GDM1 (cell line): ENCODE results near the gene AUP1.
"Not testable (repeated sequence)": the region's sequence is repeated elsewhere in the genome, so short reads cannot be mapped to it uniquely, and the experiment has no call there.

Experiments used
- DNase-seq: peaks from one replicate; lab custom pipeline; 2025; lab: John Stamatoyannopoulos, UW

AUP1 gene

GRCh38 chr2:74529357-74530238 lies at the start of gene AUP1, which contains the start of gene HTRA2:
TSS of gene AUP1 (minus strand) at chr2:74529706. CDS start at chr2:74529629, 77 bp downstream.
TSS of gene HTRA2 (plus strand) at chr2:74529933. CDS start at chr2:74530007, 74 bp downstream.
- peak; percentile 90 for DNase-seq

GRCh38 chr2:74578408-74578807 lies 48.9 kb upstream of the AUP1 start:
- DNase-seq = no peak

GRCh38 chr2:74577448-74577847 lies 47.9 kb upstream of the AUP1 start:
- peak; percentile 47 for DNase-seq

GRCh38 chr2:74576863-74577229 lies 47.3 kb upstream of the AUP1 start:
- peak; percentile 87 for DNase-seq

GRCh38 chr2:74576211-74576862 lies 46.8 kb upstream of the AUP1 start:
- DNase-seq = peak; percentile 41

GRCh38 chr2:74575320-74575719 lies 45.8 kb upstream of the AUP1 start:
- DNase-seq = no peak

GRCh38 chr2:74573747-74574562 lies 44.4 kb upstream of the AUP1 start:
- DNase-seq = peak; percentile 85

GRCh38 chr2:74572178-74572925 lies 42.8 kb upstream of the AUP1 start:
- no peak for DNase-seq

- DNase-seq = no peak
Observed at GRCh38 chr2:74571058-74571457, 41.6 kb upstream of the AUP1 start.

GRCh38 chr2:74569686-74570085 lies 40.2 kb upstream of the AUP1 start:
- no peak for DNase-seq

- no peak for DNase-seq
Observed at GRCh38 chr2:74567881-74568280, 38.4 kb upstream of the AUP1 start.

GRCh38 chr2:74566754-74567085 lies 37.2 kb upstream of the AUP1 start:
- no peak for DNase-seq

GRCh38 chr2:74566076-74566753 lies 36.7 kb upstream of the AUP1 start:
- no peak for DNase-seq

- DNase-seq = no peak
Observed at GRCh38 chr2:74564222-74564621, 34.7 kb upstream of the AUP1 start.

- no peak for DNase-seq
Observed at GRCh38 chr2:74562126-74562775, 32.7 kb upstream of the AUP1 start.

- not testable (repeated sequence) for DNase-seq
Observed at GRCh38 chr2:74561022-74561421, 31.5 kb upstream of the AUP1 start.

- DNase-seq = no peak
Observed at GRCh38 chr2:74560591-74560990, 31.1 kb upstream of the AUP1 start.

GRCh38 chr2:74559912-74560311 lies 30.4 kb upstream of the AUP1 start:
- DNase-seq = no peak

GRCh38 chr2:74558284-74559230 lies 29.1 kb upstream of the AUP1 start:
- DNase-seq = no peak
